ENCODE measurements around the gene RGS11. TPM values are rescaled to one million over a fixed set of nuclear protein-coding genes. Genes with fewer than 3 reads are reported as not detected.

Gene RGS11
- total and polyA plus RNA-seq, 2 of the 4 experiments (the other 2 are of a cell fraction) = under 0.01 to 0.48 TPM

DNA sequence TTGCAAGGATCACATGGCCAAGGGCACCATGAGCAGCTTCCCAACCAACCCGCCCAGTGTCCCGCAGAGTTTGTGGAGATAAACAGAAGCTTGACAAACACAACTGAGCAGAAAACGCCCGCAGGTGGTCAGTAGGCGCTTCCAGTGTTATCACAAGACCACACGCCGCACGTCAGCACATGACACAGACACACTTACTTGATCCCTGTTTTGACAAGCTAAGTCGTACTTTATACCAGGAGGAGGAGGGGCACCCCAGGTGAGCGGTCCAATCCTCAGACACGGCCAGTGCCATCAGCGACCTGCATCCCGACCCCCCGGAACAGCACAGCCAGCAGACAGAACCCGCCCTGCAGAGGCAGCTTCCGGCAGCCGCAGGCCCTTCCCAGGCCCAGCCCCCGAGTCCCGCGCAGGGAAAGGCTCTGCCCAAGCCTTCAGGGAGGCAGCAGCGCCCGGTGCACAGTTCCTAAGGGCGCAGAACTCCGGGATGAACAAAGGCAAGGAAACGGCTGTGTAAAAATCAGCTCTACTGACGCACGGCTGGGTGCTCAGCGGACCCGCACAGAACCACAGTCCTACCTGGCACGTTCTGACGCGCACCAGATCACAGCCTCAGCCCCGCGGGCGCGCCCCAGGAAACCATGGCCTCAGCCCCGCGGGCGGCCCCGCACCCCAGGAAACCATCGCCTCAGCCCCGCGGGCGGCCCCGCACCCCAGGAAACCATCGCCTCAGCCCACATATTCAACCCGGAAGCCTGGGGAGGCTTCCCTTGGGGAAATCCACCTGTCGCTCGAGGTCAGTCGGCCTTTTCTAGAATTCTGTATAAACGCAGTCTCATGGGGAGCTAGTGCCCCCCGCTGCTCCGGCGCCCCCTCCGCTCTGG is 48.9 kb upstream of the RGS11 start (continued):
- TF ChIP-seq FOS (IDR thresholded peaks at IDR 0.05; ENCODE audit: low read depth, low read length) = no peak

- no peak overlapping the region for H3K27ac ChIP-seq (ENCODE audit: insufficient read depth, low read length)
- H2BK15ac ChIP-seq (ENCODE audit: low read depth, low read length) = no peak overlapping the region
- in situ Hi-C loops (cut with MboI; ENCODE audit: low sequenced_read_pairs) (no loop called here), intact Hi-C loops (cut with micrococcal nuclease) (no loop called here), dilution Hi-C loops (cut with HindIII; ENCODE audit: low sequenced_read_pairs, unreplicated experiment) (no loop called here)
- H2BK5ac ChIP-seq (ENCODE audit: low read depth, low read length, poor library complexity, severe bottlenecking) = no peak overlapping the region
- H3K4me1 ChIP-seq (ENCODE audit: control insufficient read depth, insufficient read depth, low read length) = peaks cover 9% of the 10 kb centered on the region
- H3K23ac ChIP-seq (ENCODE audit: low read depth, low read length) = no peak overlapping the region
- H2AFZ ChIP-seq (replicated peaks; ENCODE audit: low read length, poor library complexity) = no peak overlapping the region
- H2AK9ac ChIP-seq (replicated peaks; ENCODE audit: low read depth, low read length, poor library complexity) = no peak overlapping the region
- no peak overlapping the region for H3K4me2 ChIP-seq (ENCODE audit: low read depth, low read length)
- H3K14ac ChIP-seq (replicated peaks; ENCODE audit: low read depth, low read length) = no peak overlapping the region
- no peak overlapping the region for H3K9ac ChIP-seq (ENCODE audit: low read depth, low read length)
- no peak for ATAC-seq (ENCODE audit: low read depth)
- H3K4me3 ChIP-seq (ENCODE audit: insufficient read depth, low read depth, low read length) = no peak overlapping the region
- H3K9me1 ChIP-seq (ENCODE audit: insufficient read depth, low read length) = peaks cover 26% of the 10 kb centered on the region
- H3K4ac ChIP-seq (ENCODE audit: low read depth, low read length) = no peak overlapping the region
- 86% methylated on average over 17 of the region's 17 CpGs; no CpG with 5 or more reads in 1 of the 2 experiments for WGBS, 2 experiments (ENCODE audit: extremely low coverage in 2 of 2, insufficient read length in 1 of 2)
- H4K20me1 ChIP-seq (ENCODE audit: insufficient read depth, low read length) = peaks cover 85% of the 10 kb centered on the region
- no peak overlapping the region for H2AK5ac ChIP-seq (ENCODE audit: low read depth, low read length)
- H3K9me3 ChIP-seq (ENCODE audit: control insufficient read depth, insufficient read depth, low read length) = no peaks in the 10 kb centered on the region
- no peak overlapping the region for H3K18ac ChIP-seq (ENCODE audit: low read depth, low read length)
- DNase-seq = no peak
- H4K5ac ChIP-seq (ENCODE audit: low read depth, low read length) = no peak overlapping the region
- H3K36me3 ChIP-seq (ENCODE audit: control insufficient read depth, insufficient read depth, low read length) = peaks cover 4% of the 10 kb centered on the region
- peaks cover 33 to 73% of the 10 kb centered on the region in 2 experiments for H3K79me1 ChIP-seq (ENCODE audit: low read depth in 1 of 2, low read length in 2 of 2)
- no peak overlapping the region for H2BK120ac ChIP-seq (ENCODE audit: low read depth, low read length)
- no peak overlapping the region for H3K56ac ChIP-seq (ENCODE audit: extremely low read depth, insufficient read depth, low read length)
- TF ChIP-seq MXI1 (IDR thresholded peaks at IDR 0.05; ENCODE audit: borderline replicate concordance, low read depth, low read length) (no peak), SMC3 (IDR thresholded peaks at IDR 0.05; ENCODE audit: low read depth, low read length) (no peak), POLR2A (IDR thresholded peaks at IDR 0.05; ENCODE audit: low read depth, low read length) (no peak), CHD1 (IDR thresholded peaks at IDR 0.05; ENCODE audit: low read depth, low read length) (no peak), NFE2L2 (IDR thresholded peaks at IDR 0.05; ENCODE audit: low read depth, low read length) (no peak), MAZ (IDR thresholded peaks at IDR 0.05; ENCODE audit: borderline replicate concordance, low read depth, low read length) (no peak), CEBPB (IDR thresholded peaks at IDR 0.05; ENCODE audit: low read depth, low read length) (no peak), RCOR1 (IDR thresholded peaks at IDR 0.05; ENCODE audit: insufficient replicate concordance, low read length) (no peak)
- H4K91ac ChIP-seq (ENCODE audit: insufficient read depth, low read depth, low read length) = no peak overlapping the region
- POLR2A ChIA-PET (ENCODE audit: unreplicated experiment) = no interaction called here
- H2BK20ac ChIP-seq (ENCODE audit: low read depth, low read length) = no peak overlapping the region
- no peak overlapping the region for H4K8ac ChIP-seq (ENCODE audit: low read depth in 2 of 2, low read length in 2 of 2)
- CTCF ChIA-PET = no interaction called here
- H3K27me3 ChIP-seq (ENCODE audit: control insufficient read depth, insufficient read depth, low read length) = no peaks in the 10 kb centered on the region
- no TSS peak for BruUV-seq (replicated peaks)
These were observed 48.4 kb upstream of the RGS11 start for GRCh38 chr16:324201-324450.
